ENCODE measurements around the gene KLHDC4.
"Not testable (repeated sequence)": the region's sequence is repeated elsewhere in the genome, so short reads cannot be mapped to it uniquely, and the experiment has no call there.

KLHDC4 gene

GRCh38 chr16:87720446-87720845 is 45.3 kb downstream of the KLHDC4 start:
- DNase-seq (ENCODE audit: low spot score), result no peak

GRCh38 chr16:87718831-87719230 is 47.0 kb downstream of the KLHDC4 start:
- not testable (repeated sequence) for DNase-seq (ENCODE audit: low spot score)

- DNase-seq (ENCODE audit: low spot score), result no peak
Measured at GRCh38 chr16:87715658-87716057, 50.1 kb downstream of the KLHDC4 start.

GRCh38 chr16:87715231-87715630 is 50.6 kb downstream of the KLHDC4 start:
- DNase-seq (ENCODE audit: low spot score), result no peak

- no peak for DNase-seq (ENCODE audit: low spot score)
Measured at GRCh38 chr16:87713451-87714229, 52.1 kb downstream of the KLHDC4 start.

- no peak for DNase-seq (ENCODE audit: low spot score)
Measured at GRCh38 chr16:87712184-87712762, 53.5 kb downstream of the KLHDC4 start.

- DNase-seq (ENCODE audit: low spot score), result no peak
Measured at GRCh38 chr16:87710887-87711286, 54.9 kb downstream of the KLHDC4 start.

- no peak for DNase-seq (ENCODE audit: low spot score)
Measured at GRCh38 chr16:87709677-87710076, 56.1 kb downstream of the KLHDC4 start.

GRCh38 chr16:87708881-87709638 is 56.7 kb downstream of the KLHDC4 start:
- DNase-seq (ENCODE audit: low spot score), result no peak

- DNase-seq (ENCODE audit: low spot score), result no peak
Measured at GRCh38 chr16:87707714-87708580, 57.8 kb downstream of the KLHDC4 start.

- no peak for DNase-seq (ENCODE audit: low spot score)
Measured at GRCh38 chr16:87707097-87707496, 58.7 kb downstream of the KLHDC4 start.

GRCh38 chr16:87706278-87707000 is 59.3 kb downstream of the KLHDC4 start:
- no peak for DNase-seq (ENCODE audit: low spot score)

- DNase-seq (ENCODE audit: low spot score), result no peak
Measured at GRCh38 chr16:87705771-87706277, 60.0 kb downstream of the KLHDC4 start.

- DNase-seq (ENCODE audit: low spot score), result no peak
Measured at GRCh38 chr16:87704754-87705353, 60.9 kb downstream of the KLHDC4 start.

GRCh38 chr16:87703835-87704375 is 61.9 kb downstream of the KLHDC4 start:
- DNase-seq (ENCODE audit: low spot score), result no peak

- no peak for DNase-seq (ENCODE audit: low spot score)
Measured at GRCh38 chr16:87703071-87703470, 62.7 kb downstream of the KLHDC4 start.

GRCh38 chr16:87702325-87702811 is 63.4 kb downstream of the KLHDC4 start:
- DNase-seq (ENCODE audit: low spot score), result no peak

GRCh38 chr16:87701505-87701921 is 64.3 kb downstream of the KLHDC4 start:
- no peak for DNase-seq (ENCODE audit: low spot score)

GRCh38 chr16:87701078-87701460 is 64.7 kb downstream of the KLHDC4 start:
- DNase-seq (ENCODE audit: low spot score), result no peak

GRCh38 chr16:87700406-87701077 is 65.2 kb downstream of the KLHDC4 start:
- DNase-seq (ENCODE audit: low spot score), result no peak
